ENCODE results near the gene EXOSC3. TPM values are rescaled to one million over a fixed set of nuclear protein-coding genes. Genes with fewer than 3 reads are reported as not detected.
A peak's percentile ranks its signal among the peaks of the same experiment; 100 is the strongest.

EXOSC3 gene
- total and polyA plus RNA-seq, 2 of the 13 experiments (the other 11 are each of a cell fraction or from before 2014, with no cell fraction given): 17.5 to 68.7 TPM

- TF ChIP-seq, protein P1, sequence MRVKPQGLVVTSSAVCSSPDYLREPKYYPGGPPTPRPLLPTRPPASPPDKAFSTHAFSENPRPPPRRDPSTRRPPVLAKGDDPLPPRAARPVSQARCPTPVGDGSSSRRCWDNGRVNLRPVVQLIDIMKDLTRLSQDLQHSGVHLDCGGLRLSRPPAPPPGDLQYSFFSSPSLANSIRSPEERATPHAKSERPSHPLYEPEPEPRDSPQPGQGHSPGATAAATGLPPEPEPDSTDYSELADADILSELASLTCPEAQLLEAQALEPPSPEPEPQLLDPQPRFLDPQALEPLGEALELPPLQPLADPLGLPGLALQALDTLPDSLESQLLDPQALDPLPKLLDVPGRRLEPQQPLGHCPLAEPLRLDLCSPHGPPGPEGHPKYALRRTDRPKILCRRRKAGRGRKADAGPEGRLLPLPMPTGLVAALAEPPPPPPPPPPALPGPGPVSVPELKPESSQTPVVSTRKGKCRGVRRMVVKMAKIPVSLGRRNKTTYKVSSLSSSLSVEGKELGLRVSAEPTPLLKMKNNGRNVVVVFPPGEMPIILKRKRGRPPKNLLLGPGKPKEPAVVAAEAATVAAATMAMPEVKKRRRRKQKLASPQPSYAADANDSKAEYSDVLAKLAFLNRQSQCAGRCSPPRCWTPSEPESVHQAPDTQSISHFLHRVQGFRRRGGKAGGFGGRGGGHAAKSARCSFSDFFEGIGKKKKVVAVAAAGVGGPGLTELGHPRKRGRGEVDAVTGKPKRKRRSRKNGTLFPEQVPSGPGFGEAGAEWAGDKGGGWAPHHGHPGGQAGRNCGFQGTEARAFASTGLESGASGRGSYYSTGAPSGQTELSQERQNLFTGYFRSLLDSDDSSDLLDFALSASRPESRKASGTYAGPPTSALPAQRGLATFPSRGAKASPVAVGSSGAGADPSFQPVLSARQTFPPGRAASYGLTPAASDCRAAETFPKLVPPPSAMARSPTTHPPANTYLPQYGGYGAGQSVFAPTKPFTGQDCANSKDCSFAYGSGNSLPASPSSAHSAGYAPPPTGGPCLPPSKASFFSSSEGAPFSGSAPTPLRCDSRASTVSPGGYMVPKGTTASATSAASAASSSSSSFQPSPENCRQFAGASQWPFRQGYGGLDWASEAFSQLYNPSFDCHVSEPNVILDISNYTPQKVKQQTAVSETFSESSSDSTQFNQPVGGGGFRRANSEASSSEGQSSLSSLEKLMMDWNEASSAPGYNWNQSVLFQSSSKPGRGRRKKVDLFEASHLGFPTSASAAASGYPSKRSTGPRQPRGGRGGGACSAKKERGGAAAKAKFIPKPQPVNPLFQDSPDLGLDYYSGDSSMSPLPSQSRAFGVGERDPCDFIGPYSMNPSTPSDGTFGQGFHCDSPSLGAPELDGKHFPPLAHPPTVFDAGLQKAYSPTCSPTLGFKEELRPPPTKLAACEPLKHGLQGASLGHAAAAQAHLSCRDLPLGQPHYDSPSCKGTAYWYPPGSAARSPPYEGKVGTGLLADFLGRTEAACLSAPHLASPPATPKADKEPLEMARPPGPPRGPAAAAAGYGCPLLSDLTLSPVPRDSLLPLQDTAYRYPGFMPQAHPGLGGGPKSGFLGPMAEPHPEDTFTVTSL (CRISPR knock-in tag; IDR thresholded peaks at IDR 0.05; ENCODE audit: borderline replicate concordance): no peak
- TF ChIP-seq, protein P2, sequence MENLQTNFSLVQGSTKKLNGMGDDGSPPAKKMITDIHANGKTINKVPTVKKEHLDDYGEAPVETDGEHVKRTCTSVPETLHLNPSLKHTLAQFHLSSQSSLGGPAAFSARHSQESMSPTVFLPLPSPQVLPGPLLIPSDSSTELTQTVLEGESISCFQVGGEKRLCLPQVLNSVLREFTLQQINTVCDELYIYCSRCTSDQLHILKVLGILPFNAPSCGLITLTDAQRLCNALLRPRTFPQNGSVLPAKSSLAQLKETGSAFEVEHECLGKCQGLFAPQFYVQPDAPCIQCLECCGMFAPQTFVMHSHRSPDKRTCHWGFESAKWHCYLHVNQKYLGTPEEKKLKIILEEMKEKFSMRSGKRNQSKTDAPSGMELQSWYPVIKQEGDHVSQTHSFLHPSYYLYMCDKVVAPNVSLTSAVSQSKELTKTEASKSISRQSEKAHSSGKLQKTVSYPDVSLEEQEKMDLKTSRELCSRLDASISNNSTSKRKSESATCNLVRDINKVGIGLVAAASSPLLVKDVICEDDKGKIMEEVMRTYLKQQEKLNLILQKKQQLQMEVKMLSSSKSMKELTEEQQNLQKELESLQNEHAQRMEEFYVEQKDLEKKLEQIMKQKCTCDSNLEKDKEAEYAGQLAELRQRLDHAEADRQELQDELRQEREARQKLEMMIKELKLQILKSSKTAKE (CRISPR knock-in tag; IDR thresholded peaks at IDR 0.05; ENCODE audit: borderline replicate concordance): no peak
- TF ChIP-seq, protein P3, sequence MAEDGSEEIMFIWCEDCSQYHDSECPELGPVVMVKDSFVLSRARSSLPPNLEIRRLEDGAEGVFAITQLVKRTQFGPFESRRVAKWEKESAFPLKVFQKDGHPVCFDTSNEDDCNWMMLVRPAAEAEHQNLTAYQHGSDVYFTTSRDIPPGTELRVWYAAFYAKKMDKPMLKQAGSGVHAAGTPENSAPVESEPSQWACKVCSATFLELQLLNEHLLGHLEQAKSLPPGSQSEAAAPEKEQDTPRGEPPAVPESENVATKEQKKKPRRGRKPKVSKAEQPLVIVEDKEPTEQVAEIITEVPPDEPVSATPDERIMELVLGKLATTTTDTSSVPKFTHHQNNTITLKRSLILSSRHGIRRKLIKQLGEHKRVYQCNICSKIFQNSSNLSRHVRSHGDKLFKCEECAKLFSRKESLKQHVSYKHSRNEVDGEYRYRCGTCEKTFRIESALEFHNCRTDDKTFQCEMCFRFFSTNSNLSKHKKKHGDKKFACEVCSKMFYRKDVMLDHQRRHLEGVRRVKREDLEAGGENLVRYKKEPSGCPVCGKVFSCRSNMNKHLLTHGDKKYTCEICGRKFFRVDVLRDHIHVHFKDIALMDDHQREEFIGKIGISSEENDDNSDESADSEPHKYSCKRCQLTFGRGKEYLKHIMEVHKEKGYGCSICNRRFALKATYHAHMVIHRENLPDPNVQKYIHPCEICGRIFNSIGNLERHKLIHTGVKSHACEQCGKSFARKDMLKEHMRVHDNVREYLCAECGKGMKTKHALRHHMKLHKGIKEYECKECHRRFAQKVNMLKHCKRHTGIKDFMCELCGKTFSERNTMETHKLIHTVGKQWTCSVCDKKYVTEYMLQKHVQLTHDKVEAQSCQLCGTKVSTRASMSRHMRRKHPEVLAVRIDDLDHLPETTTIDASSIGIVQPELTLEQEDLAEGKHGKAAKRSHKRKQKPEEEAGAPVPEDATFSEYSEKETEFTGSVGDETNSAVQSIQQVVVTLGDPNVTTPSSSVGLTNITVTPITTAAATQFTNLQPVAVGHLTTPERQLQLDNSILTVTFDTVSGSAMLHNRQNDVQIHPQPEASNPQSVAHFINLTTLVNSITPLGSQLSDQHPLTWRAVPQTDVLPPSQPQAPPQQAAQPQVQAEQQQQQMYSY (CRISPR knock-in tag; IDR thresholded peaks at IDR 0.05): 0 out of 2 replicates have a peak, but pooled peaks have one; percentile 26
- peak; percentile 38; the same call in 1 of the 2 replicates for TF ChIP-seq KDM3A (CRISPR knock-in tag; IDR thresholded peaks at IDR 0.05; ENCODE audit: low read depth)
- TF ChIP-seq SMAD1 (CRISPR knock-in tag; IDR thresholded peaks at IDR 0.05; ENCODE audit: borderline replicate concordance, low read depth): peak; percentile 68
- no peak for TF ChIP-seq XBP1 (CRISPR knock-in tag; IDR thresholded peaks at IDR 0.05)
- TF ChIP-seq POLR2AphosphoS5 (IDR thresholded peaks at IDR 0.05; ENCODE audit: low read depth, low read length): peak; percentile 97
- no peak for TF ChIP-seq ZNF205 (CRISPR knock-in tag; IDR thresholded peaks at IDR 0.05)
- TF ChIP-seq ZNF552 (CRISPR knock-in tag; IDR thresholded peaks at IDR 0.05; ENCODE audit: borderline replicate concordance): no peak
- TF ChIP-seq CREB1 (IDR thresholded peaks at IDR 0.05): no peak
- no peak for TF ChIP-seq CREB1 (CRISPR knock-in tag; IDR thresholded peaks at IDR 0.05)
Observed at GRCh38 chr9:37784616-37785483, at the start of gene EXOSC3 (continued).
